22Rv1 (cell line): ENCODE data around the gene SVOPL.

ENCODE experiments used
- H3K27ac ChIP-seq: fragments of 450-650 bp; 2 replicates; pipeline ENCODE4 v1.5.1; 2017
- CTCF ChIP-seq: fragments of 450-650 bp; IDR thresholded peaks from 2 replicates; pipeline ENCODE4 v1.5.1; 2017; ENCODE audit warnings: mild to moderate bottlenecking
- ZFX ChIP-seq: fragments of 450-650 bp; IDR thresholded peaks from 2 replicates; pipeline ENCODE4 v1.6.1; 2017; ENCODE audit warnings: antibody characterized with exemption, borderline replicate concordance

The SVOPL gene

GRCh38 chr7:138684340-138684739, 16.8 kb downstream of the SVOPL start:
- TF ChIP-seq CTCF: no peak
- no peak for TF ChIP-seq ZFX
- H3K27ac ChIP-seq: no peak overlapping the region

- TF ChIP-seq ZFX (no peak), CTCF (no peak)
Measured at GRCh38 chr7:138679793-138680192, 21.4 kb downstream of the SVOPL start.

GRCh38 chr7:138670594-138670993, 30.6 kb downstream of the SVOPL start:
- TF ChIP-seq CTCF (no peak), ZFX (no peak)

More at GRCh38 chr7:138679793-138680192, 21.4 kb downstream of the SVOPL start:
- no peak overlapping the region for H3K27ac ChIP-seq

DNA sequence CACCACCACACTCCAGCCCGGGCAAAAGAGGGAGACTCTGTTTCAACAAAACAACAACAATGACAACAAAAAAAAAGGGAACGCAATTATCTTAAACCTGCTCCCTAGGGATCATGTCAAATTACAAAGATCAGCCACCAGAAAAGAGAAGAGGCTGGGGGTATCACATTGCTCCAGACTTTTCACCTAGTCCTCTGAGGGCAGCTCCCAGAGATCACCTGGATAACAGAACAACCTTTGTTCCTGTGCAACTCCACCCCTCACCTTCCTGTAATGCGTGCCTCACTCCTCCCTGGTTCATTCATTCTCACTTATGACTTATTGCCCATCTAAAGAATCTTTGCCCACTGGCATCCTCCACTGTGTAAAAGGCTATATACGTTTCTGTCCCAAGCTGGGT, 31.8 kb downstream of the SVOPL start:
- TF ChIP-seq CTCF (no peak), ZFX (no peak)
- H3K27ac ChIP-seq: no peak overlapping the region

More at GRCh38 chr7:138670594-138670993, 30.6 kb downstream of the SVOPL start:
- no peak overlapping the region for H3K27ac ChIP-seq

- TF ChIP-seq CTCF (no peak), ZFX (no peak)
- no peak overlapping the region for H3K27ac ChIP-seq
Measured at GRCh38 chr7:138668946-138669345, 32.2 kb downstream of the SVOPL start.

DNA sequence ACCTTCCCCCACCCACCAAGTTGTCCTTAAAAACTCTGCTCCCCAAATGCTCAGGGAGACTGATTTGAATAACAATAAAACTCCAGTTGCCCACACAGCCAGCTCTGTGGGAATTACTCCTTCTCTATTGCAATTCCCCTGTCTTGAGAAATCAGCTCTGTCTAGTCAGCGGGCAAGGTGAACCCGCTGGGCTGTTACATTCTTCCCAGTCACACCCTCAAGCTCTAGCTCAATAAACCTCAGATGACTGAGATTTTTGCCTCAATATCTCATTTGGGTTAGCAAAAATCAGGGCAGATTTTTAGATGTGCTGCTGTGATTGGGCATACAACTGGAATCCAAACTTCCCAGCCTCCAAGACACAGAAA, 32.9 kb downstream of the SVOPL start:
- no peak overlapping the region for H3K27ac ChIP-seq
- TF ChIP-seq CTCF: no peak
- TF ChIP-seq ZFX: no peak

DNA sequence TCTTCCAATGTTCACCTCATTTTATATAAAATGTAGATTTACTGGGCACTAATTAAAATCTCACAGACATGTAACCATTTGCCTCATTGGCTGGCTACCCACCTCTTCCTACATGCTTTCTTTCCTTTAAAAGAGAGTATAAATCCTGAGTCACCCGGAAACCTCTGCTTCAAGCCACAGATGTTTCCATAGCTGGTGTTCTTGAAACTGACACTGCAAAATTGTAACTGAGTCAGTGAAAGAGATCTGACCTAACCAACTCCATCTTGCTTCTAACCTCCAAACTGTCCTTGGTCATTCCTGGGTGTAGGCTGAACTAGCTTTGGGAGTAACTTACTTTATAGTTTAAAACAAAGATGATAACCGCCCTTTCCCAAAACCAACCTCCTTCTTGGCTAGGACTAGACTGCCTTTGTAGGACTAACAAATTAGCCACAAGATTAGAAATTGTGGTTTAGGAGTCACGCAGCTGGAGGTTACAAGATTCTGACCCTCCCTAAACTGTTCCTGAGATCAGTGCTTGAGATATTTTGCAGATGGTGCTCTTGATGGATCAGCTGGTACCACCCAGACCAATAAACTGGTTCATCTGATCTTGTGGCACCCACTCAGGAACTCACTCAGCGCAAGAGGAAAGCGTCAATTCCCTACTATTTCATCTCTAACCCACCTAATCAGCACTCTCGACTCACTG, 33.5 kb downstream of the SVOPL start:
- H3K27ac ChIP-seq: no peak overlapping the region
- no peak for TF ChIP-seq ZFX
- no peak for TF ChIP-seq CTCF
